HG03159 (cell line): ENCODE results near the gene NANOS2.
"Not testable (repeated sequence)": the region's sequence is repeated elsewhere in the genome, so short reads cannot be mapped to it uniquely, and the experiment has no call there.

Experiments
- ATAC-seq: cut with Tn5 transposase; IDR thresholded peaks from one replicate; pipeline ENCODE4 v1.9.1; 2021; ENCODE audit warnings: mild to moderate bottlenecking, moderate library complexity; ENCODE audit not compliant: unreplicated experiment

The NANOS2 gene

GRCh38 chr19:45897261-45897812, 17.2 kb downstream of the NANOS2 start:
- no peak for ATAC-seq

GRCh38 chr19:45895983-45896599, 18.5 kb downstream of the NANOS2 start:
- ATAC-seq = not testable (repeated sequence)

- ATAC-seq = no peak
Measured at GRCh38 chr19:45895519-45895972, 19.0 kb downstream of the NANOS2 start.

- no peak for ATAC-seq
Measured at GRCh38 chr19:45890877-45891276, 23.7 kb downstream of the NANOS2 start.

- ATAC-seq = no peak
Measured at GRCh38 chr19:45889210-45889885, 25.2 kb downstream of the NANOS2 start.

- ATAC-seq = no peak
Measured at GRCh38 chr19:45887200-45887710, 27.3 kb downstream of the NANOS2 start.

GRCh38 chr19:45886427-45887199, 28.0 kb downstream of the NANOS2 start:
- peak; percentile 61 for ATAC-seq

- ATAC-seq = peak; percentile 50
Measured at GRCh38 chr19:45885556-45886426, 28.8 kb downstream of the NANOS2 start, which contains the start of gene IRF2BP1. Gene IRF2BP1, minus strand, starts transcription at chr19:45886141. Its CDS starts 367 bp downstream, at chr19:45885774.

- ATAC-seq = no peak
Measured at GRCh38 chr19:45884682-45885555, 29.7 kb downstream of the NANOS2 start.

GRCh38 chr19:45883881-45884681, 30.5 kb downstream of the NANOS2 start:
- no peak for ATAC-seq

- no peak for ATAC-seq
Measured at GRCh38 chr19:45883586-45883880, 31.0 kb downstream of the NANOS2 start.

- ATAC-seq = no peak
Measured at GRCh38 chr19:45882652-45883585, 31.7 kb downstream of the NANOS2 start.

- ATAC-seq = no peak
Measured at GRCh38 chr19:45881909-45882528, 32.6 kb downstream of the NANOS2 start.

- ATAC-seq = no peak
Measured at GRCh38 chr19:45881082-45881908, 33.3 kb downstream of the NANOS2 start.

- ATAC-seq = no peak
Measured at GRCh38 chr19:45879971-45880370, 34.6 kb downstream of the NANOS2 start.

GRCh38 chr19:45879055-45879454, 35.5 kb downstream of the NANOS2 start:
- ATAC-seq = no peak
